Measurements from ENCODE around the gene PPIP5K2. TPM values are rescaled to one million over a fixed set of nuclear protein-coding genes. Genes with fewer than 3 reads are reported as not detected.

PPIP5K2 gene
- total and polyA plus RNA-seq, 2 donors (not counting 3 experiments of a cell fraction or from before 2014, with no cell fraction given) = 20.8 to 69.4 TPM

- ChIA-PET CTCF (interaction anchor here (0.8 to 4.8 kb wide), 6 partner anchors 8 to 259 kb away, joined by 3 to 40 read pairs (median 4); no protein-coding TSS in a partner anchor), POLR2A (no interaction called here)
- TF ChIP-seq FOS (IDR thresholded peaks at IDR 0.05; ENCODE audit: borderline replicate concordance, insufficient read depth, low read length) (peak; percentile 25), GATA2 (IDR thresholded peaks at IDR 0.05; ENCODE audit: insufficient read depth, insufficient read length, low read depth, low read length) (no peak), EZH2 (IDR thresholded peaks at IDR 0.05; ENCODE audit: borderline replicate concordance, low read depth, low read length, severe bottlenecking) (no peak)
- peak overlapping the region; percentile 80 for H2AFZ ChIP-seq (ENCODE audit: low read depth, low read length)
- no peaks in the 10 kb centered on the region for H3K9me3 ChIP-seq (replicated peaks; ENCODE audit: control insufficient read depth, insufficient read depth, low read length)
- dilution Hi-C loops (cut with MboI; ENCODE audit: extremely low pct_ligation_motif_present, low sequenced_read_pairs) = no loop called here
- intact Hi-C loops (cut with micrococcal nuclease) = loop anchor here (5.0 kb wide), 1 partner anchor 64 kb away; no protein-coding TSS in a partner anchor
- no TSS peak for BruUV-seq (replicated peaks)
- no peaks in the 10 kb centered on the region for H4K20me1 ChIP-seq (replicated peaks; ENCODE audit: control insufficient read depth, extremely low read depth, insufficient read depth, low read length)
- DNase-seq (ENCODE audit: low read depth, low spot score) = peak; percentile 59
- no peaks in the 10 kb centered on the region for H3K27me3 ChIP-seq (ENCODE audit: control insufficient read depth in 2 of 2, insufficient read depth in 2 of 2, low read length in 2 of 2)
- H3K36me3 ChIP-seq (ENCODE audit: control insufficient read depth in 2 of 2, extremely low read depth in 1 of 2, insufficient read depth in 2 of 2, low read length in 2 of 2) = no peaks in the 10 kb centered on the region
- FAIRE-seq = peak; percentile 4
- no peaks in the 10 kb centered on the region for H3K9me1 ChIP-seq (replicated peaks; ENCODE audit: control insufficient read depth, extremely low read depth, insufficient read depth, low read length)
- no peak overlapping the region for H3K4me3 ChIP-seq (replicated peaks in 1 of 3; ENCODE audit: insufficient read depth in 1 of 3, low read depth in 1 of 3, low read length in 3 of 3)
- H3K27ac ChIP-seq (ENCODE audit: insufficient read depth, low read depth, low read length) = no peak overlapping the region
- peak overlapping the region; percentile 1 for H3K4me2 ChIP-seq (ENCODE audit: insufficient read depth, low read length)
- peaks cover 30% of the 10 kb centered on the region for H3K4me1 ChIP-seq (ENCODE audit: control insufficient read depth, extremely low read depth, insufficient read depth, low read length)
- no peaks in the 10 kb centered on the region for H3K79me2 ChIP-seq (ENCODE audit: control insufficient read depth, insufficient read depth, low read length)
- no peak overlapping the region for H3K9ac ChIP-seq (replicated peaks; ENCODE audit: extremely low read depth, insufficient read depth, low read length)
Observed at GRCh38 chr5:103216137-103216536, 96.0 kb downstream of the PPIP5K2 start.

- Histone ChIP-seq H3K27me3 (ENCODE audit: control insufficient read depth in 2 of 2, insufficient read depth in 2 of 2, low read length in 2 of 2) (no peaks in the 10 kb centered on the region), H3K9me1 (replicated peaks; ENCODE audit: control insufficient read depth, extremely low read depth, insufficient read depth, low read length) (no peaks in the 10 kb centered on the region), H3K79me2 (ENCODE audit: control insufficient read depth, insufficient read depth, low read length) (no peaks in the 10 kb centered on the region), H3K9me3 (replicated peaks; ENCODE audit: control insufficient read depth, insufficient read depth, low read length) (no peaks in the 10 kb centered on the region), H3K4me2 (ENCODE audit: insufficient read depth, low read length) (no peak overlapping the region), H3K4me3 (replicated peaks in 1 of 3; ENCODE audit: insufficient read depth in 1 of 3, low read depth in 1 of 3, low read length in 3 of 3) (no peak overlapping the region), H4K20me1 (replicated peaks; ENCODE audit: control insufficient read depth, extremely low read depth, insufficient read depth, low read length) (no peaks in the 10 kb centered on the region), H3K36me3 (ENCODE audit: control insufficient read depth in 2 of 2, extremely low read depth in 1 of 2, insufficient read depth in 2 of 2, low read length in 2 of 2) (no peaks in the 10 kb centered on the region), H3K27ac (ENCODE audit: insufficient read depth, low read depth, low read length) (no peak overlapping the region), H3K9ac (replicated peaks; ENCODE audit: extremely low read depth, insufficient read depth, low read length) (no peak overlapping the region), H2AFZ (ENCODE audit: low read depth, low read length) (no peak overlapping the region), H3K4me1 (ENCODE audit: control insufficient read depth, extremely low read depth, insufficient read depth, low read length) (peaks cover 30% of the 10 kb centered on the region)
- intact Hi-C loops (cut with micrococcal nuclease) = loop anchor here (5.0 kb wide), 1 partner anchor 64 kb away; no protein-coding TSS in a partner anchor
- BruUV-seq (replicated peaks) = no TSS peak
- no peak for TF ChIP-seq POLR2A (IDR thresholded peaks at IDR 0.05; ENCODE audit: low read depth, low read length)
- TF ChIP-seq JUN (IDR thresholded peaks at IDR 0.05; ENCODE audit: borderline replicate concordance, insufficient read depth, insufficient read length, low read depth) = no peak
- no peak for TF ChIP-seq MAX (IDR thresholded peaks at IDR 0.05; ENCODE audit: insufficient read depth, insufficient read length)
- FAIRE-seq = no peak
- dilution Hi-C loops (cut with MboI; ENCODE audit: extremely low pct_ligation_motif_present, low sequenced_read_pairs) = no loop called here
- no peak for DNase-seq (ENCODE audit: low read depth, low spot score)
- ChIA-PET POLR2A (no interaction called here), CTCF (interaction anchor here (0.8 to 4.8 kb wide), 9 partner anchors 8 to 258 kb away, joined by 3 to 40 read pairs (median 3); partner anchors contain the start of genes GIN1 and PPIP5K2)
Observed at GRCh38 chr5:103216697-103217096, 96.6 kb downstream of the PPIP5K2 start.
